Central memory CD8-positive, alpha-beta T cell (primary cell): ENCODE results near the gene TRMT2A.

Experiments used
- ATAC-seq: fragments of 150-1000 bp; cut with Tn5 transposase; replicated peaks from 2 replicates; pipeline ENCODE4 v1.10.0; 2022; ENCODE audit warnings: mild to moderate bottlenecking, moderate FRiP score, moderate number of reproducible peaks; ENCODE audit not compliant: poor library complexity, severe bottlenecking; ENCODE audit errors: extremely low read depth
- DNase-seq, 2 donors: peaks; one replicate each; pipeline ENCODE4 v3.0.0; 2021; ENCODE audit warnings: low spot score in 2 of 2
- H3K27ac Mint-ChIP-seq: one replicate; pipeline ENCODE4 v1.8.0; 2022; ENCODE audit warnings: low read depth, mild to moderate bottlenecking, moderate library complexity, mixed read lengths
- H3K27me3 Mint-ChIP-seq: one replicate; pipeline ENCODE4 v1.8.0; 2022; ENCODE audit warnings: mixed read lengths
- H3K36me3 Mint-ChIP-seq: one replicate; pipeline ENCODE4 v1.8.0; 2022; ENCODE audit warnings: mild to moderate bottlenecking, moderate library complexity, mixed read lengths; ENCODE audit not compliant: insufficient read depth
- H3K4me1 Mint-ChIP-seq: one replicate; pipeline ENCODE4 v1.8.0; 2022; ENCODE audit warnings: mixed read lengths
- H3K4me3 Mint-ChIP-seq: one replicate; pipeline ENCODE4 v1.8.0; 2022; ENCODE audit warnings: mild to moderate bottlenecking, moderate library complexity, mixed read lengths
- H3K9me3 Mint-ChIP-seq: one replicate; pipeline ENCODE4 v1.8.0; 2022; ENCODE audit warnings: mixed read lengths

Gene TRMT2A

DNA sequence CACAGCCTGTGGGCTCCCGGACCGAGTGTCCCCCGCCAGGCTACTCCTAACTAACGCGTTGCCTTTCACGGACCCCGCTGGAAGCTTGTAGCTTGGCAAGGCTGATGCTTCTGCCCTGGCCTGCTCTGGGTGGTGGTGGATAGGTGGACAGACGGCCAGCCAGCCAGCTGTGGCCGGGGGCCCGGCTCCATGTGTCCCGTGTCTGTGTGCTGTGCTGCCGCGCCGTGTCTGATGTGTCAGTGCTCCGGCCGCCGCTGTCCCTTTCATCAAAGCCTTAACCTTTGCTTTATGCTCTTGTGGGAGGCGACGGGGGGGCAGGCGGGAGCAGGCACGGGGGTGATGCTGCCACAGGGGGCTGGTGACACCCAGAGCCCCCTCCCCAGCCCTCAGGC is 28.8 kb upstream of the TRMT2A start:
- H3K4me3 Mint-ChIP-seq = no peak overlapping the region
- H3K9me3 Mint-ChIP-seq = no peaks in the 10 kb centered on the region
- ATAC-seq (no peak), DNase-seq (no peak)
- H3K4me1 Mint-ChIP-seq = no peaks in the 10 kb centered on the region
- H3K36me3 Mint-ChIP-seq = peaks cover 2% of the 10 kb centered on the region
- no peaks in the 10 kb centered on the region for H3K27me3 Mint-ChIP-seq
- H3K27ac Mint-ChIP-seq = no peak overlapping the region

DNA sequence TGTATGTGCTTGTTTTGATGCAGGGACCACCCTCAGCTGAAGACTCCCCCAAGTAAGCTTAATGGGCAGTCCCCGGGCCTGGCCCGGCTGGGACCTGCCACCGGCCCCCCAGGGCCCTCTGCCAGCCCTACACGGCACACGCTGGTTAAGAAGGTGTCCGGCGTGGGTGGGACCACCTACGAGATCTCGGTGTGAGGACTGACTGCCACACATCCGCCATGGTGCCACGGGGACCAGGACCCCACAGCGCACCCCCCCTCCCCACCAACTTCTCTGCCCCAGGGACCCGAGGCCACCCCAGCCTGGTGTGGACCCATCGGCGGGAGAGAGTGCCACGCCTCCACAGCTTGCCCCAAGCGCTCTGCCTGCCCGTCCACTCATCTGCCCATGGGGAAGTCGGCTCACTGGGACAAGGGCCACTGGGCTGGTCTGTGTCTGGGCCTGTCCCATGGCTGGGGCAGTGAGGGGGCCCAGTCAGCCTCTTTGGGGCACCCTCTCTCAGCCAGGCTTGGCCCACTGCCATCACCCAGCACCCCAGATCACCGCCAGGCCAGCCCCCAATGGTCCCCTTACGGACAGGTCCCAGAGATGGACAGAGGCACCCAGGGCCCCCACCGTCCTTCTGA is 28.3 kb upstream of the TRMT2A start:
- H3K36me3 Mint-ChIP-seq = peaks cover 2% of the 10 kb centered on the region
- ATAC-seq = no peak
- H3K9me3 Mint-ChIP-seq = no peaks in the 10 kb centered on the region
- no peak overlapping the region for H3K4me3 Mint-ChIP-seq
- no peak overlapping the region for H3K27ac Mint-ChIP-seq
- no peaks in the 10 kb centered on the region for H3K27me3 Mint-ChIP-seq
- H3K4me1 Mint-ChIP-seq = no peaks in the 10 kb centered on the region
- no peak for DNase-seq

DNA sequence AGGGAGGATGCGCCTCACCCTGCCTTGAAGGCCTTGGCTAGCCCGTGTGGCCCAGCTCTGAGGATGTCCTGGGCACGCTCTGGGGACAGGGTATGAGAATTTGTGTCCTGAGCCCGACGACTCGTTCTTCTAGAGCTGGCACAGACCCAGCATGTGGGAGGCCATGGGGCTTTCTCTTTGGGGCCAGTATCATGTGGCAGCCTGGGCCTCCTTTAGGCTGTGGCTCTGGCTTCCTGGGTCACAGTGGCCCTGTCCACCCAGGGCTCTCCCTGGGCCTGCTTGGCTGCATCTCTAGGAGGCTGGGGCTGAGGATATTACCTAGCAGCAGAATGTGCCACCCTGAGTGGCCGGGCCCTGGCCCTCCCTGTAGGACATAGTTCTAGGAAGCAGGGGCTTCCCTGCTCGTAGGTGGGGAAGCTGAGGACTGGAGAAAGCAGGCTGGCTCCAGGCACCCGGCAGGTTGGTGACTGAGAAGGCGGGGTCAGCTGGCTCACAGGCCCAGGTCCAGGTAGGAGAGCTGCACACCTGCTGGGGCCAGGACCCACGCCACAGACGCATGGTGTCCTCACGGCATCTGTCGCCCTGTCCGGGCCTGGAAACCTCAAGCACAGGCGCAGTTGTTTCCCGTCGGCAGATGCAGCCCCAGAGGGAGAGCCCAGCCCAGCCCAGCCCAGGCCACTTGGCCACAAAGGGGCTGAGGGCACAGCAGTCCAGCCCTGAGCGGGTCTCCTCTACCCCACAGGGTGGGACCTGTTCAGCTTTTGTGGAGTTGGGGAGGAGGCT is 27.0 kb upstream of the TRMT2A start:
- Mint-ChIP-seq H3K27ac (no peak overlapping the region), H3K9me3 (no peaks in the 10 kb centered on the region), H3K4me3 (no peak overlapping the region), H3K27me3 (no peaks in the 10 kb centered on the region), H3K4me1 (no peaks in the 10 kb centered on the region), H3K36me3 (peaks cover 2% of the 10 kb centered on the region)
- ATAC-seq (no peak), DNase-seq (no peak)

DNA sequence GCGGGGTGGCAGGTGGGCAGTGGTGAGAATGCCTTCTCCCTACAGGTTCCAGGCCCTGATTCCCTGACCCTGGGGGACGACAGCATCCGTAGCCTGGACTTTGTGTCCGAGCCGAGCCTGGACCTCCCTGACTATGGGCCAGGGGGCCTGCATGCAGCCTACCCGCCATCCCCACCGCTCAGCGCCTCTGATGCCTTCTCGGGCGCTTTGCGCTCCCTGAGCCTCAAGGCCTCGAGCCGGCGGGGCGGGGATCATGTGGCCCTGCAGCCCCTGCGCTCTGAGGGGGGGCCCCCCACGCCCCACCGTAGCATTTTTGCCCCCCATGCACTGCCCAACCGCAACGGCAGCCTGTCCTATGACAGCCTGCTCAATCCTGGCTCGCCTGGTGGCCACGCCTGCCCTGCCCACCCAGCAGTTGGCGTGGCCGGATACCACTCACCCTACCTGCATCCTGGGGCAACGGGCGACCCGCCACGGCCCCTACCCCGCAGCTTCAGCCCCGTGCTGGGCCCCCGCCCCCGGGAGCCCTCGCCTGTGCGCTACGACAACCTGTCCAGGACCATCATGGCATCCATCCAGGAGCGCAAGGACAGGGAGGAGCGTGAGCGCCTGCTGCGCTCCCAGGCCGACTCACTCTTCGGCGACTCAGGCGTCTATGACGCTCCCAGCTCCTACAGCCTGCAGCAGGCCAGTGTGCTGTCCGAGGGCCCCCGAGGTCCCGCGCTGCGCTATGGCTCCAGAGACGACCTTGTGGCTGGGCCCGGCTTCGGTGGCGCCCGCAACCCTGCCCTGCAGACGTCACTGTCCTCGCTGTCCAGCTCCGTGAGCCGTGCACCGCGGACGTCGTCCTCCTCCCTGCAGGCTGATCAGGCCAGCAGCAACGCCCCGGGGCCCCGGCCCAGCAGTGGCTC is 25.9 kb upstream of the TRMT2A start:
- no peaks in the 10 kb centered on the region for H3K9me3 Mint-ChIP-seq
- DNase-seq (no peak), ATAC-seq (no peak)
- no peaks in the 10 kb centered on the region for H3K27me3 Mint-ChIP-seq
- no peak overlapping the region for H3K27ac Mint-ChIP-seq
- no peak overlapping the region for H3K4me3 Mint-ChIP-seq
- H3K4me1 Mint-ChIP-seq = peaks cover 5% of the 10 kb centered on the region
- peaks cover 4% of the 10 kb centered on the region for H3K36me3 Mint-ChIP-seq

DNA sequence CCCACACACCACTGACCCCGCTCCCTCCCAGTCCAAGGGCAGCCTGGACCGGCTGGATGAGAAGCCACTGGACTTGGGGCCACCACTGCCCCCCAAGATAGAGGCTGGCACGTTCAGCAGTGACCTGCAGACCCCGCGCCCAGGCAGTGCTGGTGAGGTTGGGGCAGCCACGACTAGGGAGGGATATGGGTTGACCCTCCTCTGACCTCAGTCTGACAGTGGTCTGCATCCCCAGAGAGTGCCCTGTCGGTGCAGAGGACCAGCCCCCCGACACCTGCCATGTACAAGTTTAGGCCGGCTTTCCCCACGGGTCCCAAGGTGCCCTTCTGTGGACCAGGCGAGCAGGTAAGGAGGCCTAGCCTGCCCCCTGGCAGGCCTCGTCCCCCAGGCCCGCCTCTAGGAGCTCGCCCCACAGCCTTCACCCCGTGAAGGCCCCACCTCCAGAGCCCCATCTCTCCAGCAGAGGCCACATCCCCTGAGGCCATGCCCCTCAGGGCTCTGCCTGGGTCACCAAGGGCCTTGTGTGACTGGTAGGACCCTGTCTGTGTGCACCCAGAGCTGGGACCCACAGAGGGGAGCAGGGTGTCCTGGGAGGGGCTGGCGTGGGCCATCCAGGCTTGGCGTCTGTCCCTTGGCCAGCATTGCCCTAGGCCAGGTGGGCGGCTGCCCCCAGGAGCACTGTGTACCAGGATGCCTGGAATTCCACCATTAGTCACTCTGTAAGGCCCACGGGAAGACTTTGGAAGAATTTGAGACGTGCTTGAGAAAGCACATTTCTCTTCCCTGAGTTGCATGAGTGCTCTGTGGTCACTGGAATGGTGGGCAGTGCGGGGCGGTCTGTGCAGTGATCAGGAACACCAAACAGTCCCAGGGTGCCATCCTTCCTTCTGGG is 24.4 kb upstream of the TRMT2A start:
- H3K27ac Mint-ChIP-seq = no peak overlapping the region
- peaks cover 4% of the 10 kb centered on the region for H3K36me3 Mint-ChIP-seq
- H3K4me3 Mint-ChIP-seq = no peak overlapping the region
- no peak for DNase-seq
- ATAC-seq = no peak
- H3K27me3 Mint-ChIP-seq = no peaks in the 10 kb centered on the region
- H3K9me3 Mint-ChIP-seq = no peaks in the 10 kb centered on the region
- peaks cover 12% of the 10 kb centered on the region for H3K4me1 Mint-ChIP-seq

DNA sequence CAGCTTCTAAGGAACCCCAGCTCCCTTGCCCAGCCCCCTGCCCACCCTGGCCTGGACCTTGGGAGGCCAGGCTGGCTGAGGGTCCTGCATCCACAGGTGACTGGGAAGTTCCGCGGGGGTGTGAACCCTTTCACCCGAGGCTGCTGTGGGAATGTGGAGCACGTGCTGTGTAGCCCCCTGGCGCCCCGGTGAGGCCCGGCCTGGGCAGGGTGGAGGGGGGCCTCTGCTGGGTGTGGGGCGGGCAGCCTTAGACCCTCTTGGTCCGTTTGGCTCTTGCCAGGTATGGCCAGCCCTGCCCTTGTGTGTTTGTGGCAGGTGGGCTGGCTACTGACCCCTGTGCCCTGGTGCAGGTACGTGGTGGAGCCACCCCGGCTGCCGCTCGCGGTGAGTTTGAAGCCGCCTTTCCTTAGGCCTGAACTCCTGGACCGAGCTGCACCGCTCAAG is 23.5 kb upstream of the TRMT2A start:
- peaks cover 17% of the 10 kb centered on the region for H3K4me1 Mint-ChIP-seq
- H3K27ac Mint-ChIP-seq = no peak overlapping the region
- H3K4me3 Mint-ChIP-seq = no peak overlapping the region
- H3K36me3 Mint-ChIP-seq = peaks cover 4% of the 10 kb centered on the region
- no peaks in the 10 kb centered on the region for H3K27me3 Mint-ChIP-seq
- DNase-seq (no peak), ATAC-seq (no peak)
- H3K9me3 Mint-ChIP-seq = no peaks in the 10 kb centered on the region

DNA sequence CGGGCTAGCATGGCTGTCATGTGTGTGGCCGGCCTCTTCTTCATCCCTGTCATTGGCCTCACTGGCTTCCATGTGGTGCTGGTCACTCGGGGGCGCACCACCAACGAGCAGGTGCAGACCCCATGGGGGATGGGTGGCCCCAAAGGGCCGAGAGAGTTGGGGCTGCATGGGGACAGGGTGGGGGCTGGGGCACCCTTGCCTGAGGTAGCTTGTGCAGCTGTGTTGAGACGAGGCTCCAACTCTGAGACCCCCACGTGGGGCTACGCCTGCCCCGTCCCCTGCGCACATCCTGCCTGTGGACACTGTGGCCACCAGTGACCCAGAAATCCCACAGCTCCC is 23.1 kb upstream of the TRMT2A start:
- no peak for ATAC-seq
- peaks cover 4% of the 10 kb centered on the region for H3K36me3 Mint-ChIP-seq
- H3K9me3 Mint-ChIP-seq = no peaks in the 10 kb centered on the region
- DNase-seq = no peak
- no peak overlapping the region for H3K27ac Mint-ChIP-seq
- H3K4me3 Mint-ChIP-seq = no peak overlapping the region
- H3K4me1 Mint-ChIP-seq = peaks cover 17% of the 10 kb centered on the region
- no peaks in the 10 kb centered on the region for H3K27me3 Mint-ChIP-seq

DNA sequence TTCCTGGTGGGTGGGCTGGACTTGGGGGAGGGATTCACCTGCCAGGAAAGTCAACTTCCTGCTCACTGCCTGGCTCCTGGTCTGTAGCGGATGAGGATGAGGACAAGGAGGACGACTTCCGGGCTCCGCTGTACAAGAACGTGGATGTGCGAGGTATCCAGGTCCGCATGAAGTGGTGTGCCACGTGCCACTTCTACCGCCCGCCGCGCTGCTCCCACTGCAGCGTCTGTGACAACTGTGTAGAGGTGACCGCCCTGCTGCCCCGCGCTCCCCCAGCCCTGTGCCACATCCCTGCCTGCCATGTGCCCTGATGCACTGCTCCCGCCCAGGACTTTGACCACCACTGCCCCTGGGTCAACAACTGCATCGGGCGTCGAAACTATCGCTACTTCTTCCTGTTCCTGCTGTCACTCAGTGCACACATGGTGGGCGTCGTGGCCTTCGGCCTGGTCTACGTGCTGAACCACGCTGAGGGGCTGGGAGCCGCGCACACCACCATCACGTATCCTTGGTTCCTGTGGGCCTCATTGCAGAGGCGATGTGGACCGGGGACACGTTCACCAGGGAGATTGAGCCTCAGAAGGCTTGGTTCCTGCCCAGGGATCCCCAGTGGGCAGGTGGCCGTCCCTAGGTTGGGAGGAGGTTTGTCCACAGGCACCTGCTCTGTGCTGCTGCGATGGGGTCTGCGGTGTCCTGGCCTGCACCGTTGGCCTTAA is 22.5 kb upstream of the TRMT2A start:
- Mint-ChIP-seq H3K4me1 (peaks cover 18% of the 10 kb centered on the region), H3K4me3 (no peak overlapping the region), H3K27me3 (no peaks in the 10 kb centered on the region), H3K27ac (no peak overlapping the region), H3K9me3 (no peaks in the 10 kb centered on the region), H3K36me3 (peaks cover 4% of the 10 kb centered on the region)
- no peak for DNase-seq
- no peak for ATAC-seq

DNA sequence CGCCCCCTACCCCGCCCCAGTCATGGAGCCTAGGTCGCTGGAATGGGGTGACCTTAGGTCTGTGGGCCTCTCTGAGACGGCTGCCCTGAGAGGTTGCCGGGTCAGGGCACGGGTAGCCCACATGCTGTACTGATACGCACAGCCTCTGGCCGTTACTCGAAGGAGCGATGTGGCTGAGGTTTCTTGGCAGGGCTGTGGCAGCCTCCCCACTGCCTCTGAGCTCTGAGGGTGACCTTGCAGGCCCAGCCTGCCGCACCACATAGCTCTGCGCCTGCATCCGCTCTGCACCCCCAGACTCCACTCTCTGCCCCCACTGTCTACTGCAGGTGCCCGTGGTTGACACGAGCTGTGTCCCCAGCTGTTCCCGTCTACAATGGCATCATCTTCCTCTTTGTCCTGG is 21.8 kb upstream of the TRMT2A start:
- ATAC-seq (no peak), DNase-seq (no peak)
- Mint-ChIP-seq H3K27ac (no peak overlapping the region), H3K4me1 (peaks cover 25% of the 10 kb centered on the region), H3K27me3 (no peaks in the 10 kb centered on the region), H3K4me3 (no peak overlapping the region), H3K9me3 (no peaks in the 10 kb centered on the region), H3K36me3 (peaks cover 1% of the 10 kb centered on the region)

DNA sequence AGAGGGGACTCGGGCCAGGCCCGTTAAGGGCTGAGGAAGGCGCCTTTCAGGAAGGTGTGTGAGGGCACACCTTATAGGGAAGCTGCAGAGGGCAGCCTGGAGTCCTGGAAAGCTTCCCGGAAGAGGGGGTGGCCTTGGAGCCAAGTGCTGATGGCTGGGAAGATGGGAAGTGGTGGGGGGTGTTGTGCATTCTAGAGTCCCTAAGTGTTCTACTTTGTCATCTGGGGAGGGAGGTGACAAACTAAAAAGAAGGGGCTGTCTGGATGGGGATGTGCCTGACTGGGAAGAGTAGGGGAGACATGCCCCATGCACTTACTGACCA is 21.4 kb upstream of the TRMT2A start:
- peak overlapping the region; percentile 22 for H3K27ac Mint-ChIP-seq
- no peaks in the 10 kb centered on the region for H3K9me3 Mint-ChIP-seq
- ATAC-seq = no peak
- no peak for DNase-seq
- H3K4me3 Mint-ChIP-seq = no peak overlapping the region
- peaks cover 1% of the 10 kb centered on the region for H3K36me3 Mint-ChIP-seq
- no peaks in the 10 kb centered on the region for H3K27me3 Mint-ChIP-seq
- H3K4me1 Mint-ChIP-seq = peaks cover 27% of the 10 kb centered on the region

DNA sequence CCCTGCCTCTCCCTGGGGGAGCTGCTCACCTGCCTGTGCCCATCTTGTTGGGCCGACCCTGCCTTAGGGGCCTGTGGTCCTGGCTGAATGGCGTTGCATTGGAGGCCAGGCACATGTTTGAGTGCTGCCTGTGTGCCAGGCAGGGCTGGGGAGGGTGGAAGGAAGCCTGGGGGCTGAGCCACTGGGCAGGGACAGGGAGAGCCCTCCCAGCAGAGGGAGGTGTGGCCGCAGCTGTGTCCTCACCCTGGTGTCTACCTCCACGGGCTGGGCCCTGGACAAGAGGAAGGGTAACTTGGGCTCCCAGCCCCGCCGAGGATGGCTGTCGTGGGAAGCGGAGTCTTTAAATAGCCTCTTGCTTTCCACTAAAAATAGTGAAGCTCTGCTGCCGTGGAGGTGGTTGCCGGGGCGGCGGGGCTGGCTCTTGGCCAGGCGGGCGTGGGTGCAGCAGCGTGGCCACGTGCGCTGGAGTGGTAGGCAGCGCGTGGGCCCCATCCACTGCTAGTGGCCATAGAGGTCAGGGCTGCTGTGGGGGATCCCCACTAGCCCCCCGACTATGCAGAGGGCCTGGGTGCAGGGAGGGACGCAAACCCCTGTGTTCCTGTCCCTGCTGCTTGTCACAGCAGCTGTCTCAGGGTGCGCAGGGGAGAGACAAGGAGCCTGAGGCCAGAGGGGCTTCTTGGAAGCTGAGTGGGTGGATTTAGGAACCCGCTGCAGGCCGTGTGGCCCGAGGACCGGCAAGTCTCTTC is 20.8 kb upstream of the TRMT2A start:
- H3K4me3 Mint-ChIP-seq = no peak overlapping the region
- no peaks in the 10 kb centered on the region for H3K9me3 Mint-ChIP-seq
- H3K4me1 Mint-ChIP-seq = peaks cover 31% of the 10 kb centered on the region
- no peaks in the 10 kb centered on the region for H3K27me3 Mint-ChIP-seq
- ATAC-seq (no peak), DNase-seq (no peak)
- peaks cover 3% of the 10 kb centered on the region for H3K36me3 Mint-ChIP-seq
- peak overlapping the region; percentile 22 for H3K27ac Mint-ChIP-seq
